GM18873 (cell line): Measurements from ENCODE around the gene FAM50A.
"Not testable (repeated sequence)": the region's sequence is repeated elsewhere in the genome, so short reads cannot be mapped to it uniquely, and the experiment has no call there.

ENCODE experiments used
- ATAC-seq: cut with Tn5 transposase; IDR thresholded peaks from one replicate; pipeline ENCODE4 v1.9.1; 2021; ENCODE audit warnings: mild to moderate bottlenecking, moderate library complexity, moderate number of reproducible peaks; ENCODE audit not compliant: unreplicated experiment, low FRiP score

The FAM50A gene

DNA sequence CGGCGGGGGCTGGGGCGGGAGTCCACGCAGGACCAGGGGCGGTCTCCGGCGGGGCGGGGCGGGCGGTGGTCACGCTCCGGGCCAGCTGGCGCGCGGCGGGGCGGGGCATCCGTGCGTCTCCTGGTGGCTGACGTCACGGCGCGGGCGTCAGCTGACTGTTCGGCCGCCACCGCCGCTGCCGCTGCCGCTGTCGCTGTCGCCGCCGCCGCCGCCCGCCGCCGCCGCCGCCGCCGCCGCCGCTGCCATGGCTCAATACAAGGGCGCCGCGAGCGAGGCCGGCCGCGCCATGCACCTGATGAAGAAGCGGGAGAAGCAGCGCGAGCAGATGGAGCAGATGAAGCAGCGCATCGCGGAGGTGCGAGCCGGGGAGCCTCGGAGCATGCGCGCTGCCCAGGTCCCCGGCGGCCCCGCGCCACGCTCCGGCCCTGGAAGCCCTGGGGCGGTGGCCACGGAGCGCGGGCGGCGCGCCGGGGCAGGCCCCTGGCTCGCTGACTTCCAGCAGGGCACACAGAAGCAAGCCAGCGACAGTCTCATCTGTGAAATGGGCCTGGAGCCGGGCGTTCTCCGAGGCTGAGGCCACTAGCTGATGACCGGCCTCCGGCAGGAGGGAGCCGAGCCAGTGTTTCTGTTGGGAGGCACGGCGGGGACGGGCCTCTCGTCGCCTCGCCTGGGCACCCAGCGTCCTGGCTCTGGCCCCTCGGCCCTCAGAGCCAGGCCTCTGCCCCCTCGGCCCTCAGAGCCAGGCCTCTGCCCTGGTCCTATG, at the start of gene FAM50A:
FAM50A (plus strand) TSS at position 150 of the 763 bp plus-strand sequence; CDS start at position 245, 95 bp downstream.
- ATAC-seq: no peak

DNA sequence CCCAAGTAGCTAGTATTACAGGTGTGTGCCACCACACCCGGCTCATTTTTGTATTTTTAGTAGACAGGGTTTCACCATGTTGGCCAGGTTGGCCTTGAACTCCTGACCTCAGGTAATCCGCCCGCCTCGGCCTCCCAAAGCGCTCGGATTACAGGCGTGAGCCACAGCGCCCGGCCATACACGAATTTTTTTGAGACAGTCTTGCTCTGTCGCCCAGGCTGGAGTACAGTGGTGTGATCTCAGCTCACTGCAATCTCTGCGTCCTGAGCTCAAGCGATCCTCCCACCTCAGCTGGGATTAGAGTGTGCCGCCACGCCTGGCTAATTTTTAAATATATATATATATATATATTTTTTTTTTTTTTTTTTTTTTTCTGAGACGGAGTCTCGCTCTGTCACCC, 47.6 kb upstream of the FAM50A start:
- ATAC-seq: not testable (repeated sequence)

DNA sequence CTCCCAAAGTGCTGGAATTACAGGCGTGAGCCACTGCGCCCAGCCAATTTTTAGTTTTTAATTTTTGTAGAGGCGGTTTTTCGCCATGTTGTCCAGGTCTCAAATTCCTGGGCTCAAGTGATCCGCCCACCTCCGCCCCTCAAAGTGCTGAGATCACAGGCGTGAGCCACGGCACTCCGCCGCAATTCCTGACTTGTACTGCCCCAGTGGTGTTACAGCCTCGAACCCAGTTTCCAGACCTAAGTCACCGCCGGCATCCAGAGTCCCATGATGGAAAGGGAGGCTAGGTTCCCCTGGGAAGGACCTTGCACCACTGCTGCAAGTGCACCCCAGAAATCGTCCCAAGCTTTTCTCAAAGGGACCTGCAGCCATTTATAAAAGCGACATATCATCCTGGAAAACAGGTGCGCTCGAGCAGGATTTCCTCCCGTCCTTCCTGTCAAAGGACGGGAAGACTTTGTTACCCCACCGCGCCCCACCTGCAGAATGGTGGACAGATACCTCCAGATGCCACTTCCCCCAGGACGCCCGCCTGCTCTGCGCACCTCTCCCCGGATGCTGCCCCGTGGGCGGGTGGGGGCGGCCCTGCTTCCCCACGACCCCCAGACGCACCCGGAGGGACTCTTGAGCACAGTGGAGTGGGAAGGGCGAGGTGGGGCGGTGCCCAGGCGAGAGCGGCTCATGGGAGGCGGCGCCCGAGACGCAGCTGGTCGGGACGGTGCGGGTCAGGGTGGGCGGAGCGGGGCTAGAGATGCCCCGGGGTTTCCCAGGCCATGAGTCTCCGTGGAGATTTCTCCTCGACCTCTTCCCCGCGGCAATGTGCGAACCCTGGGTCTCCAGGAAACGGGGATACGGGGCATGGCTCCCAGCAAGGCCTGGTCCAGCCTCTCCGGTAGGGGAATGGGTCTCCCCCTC, 46.7 kb upstream of the FAM50A start:
- ATAC-seq: peak; percentile 25

GRCh38 chrX:154397888-154398667, 45.9 kb upstream of the FAM50A start, which contains the start of gene RPL10:
RPL10 (plus strand) TSS chrX:154398377; CDS start chrX:154398520, 143 bp downstream.
- peak; percentile 65 for ATAC-seq

GRCh38 chrX:154398668-154399526, 45.0 kb upstream of the FAM50A start:
- ATAC-seq: peak; percentile 20

DNA sequence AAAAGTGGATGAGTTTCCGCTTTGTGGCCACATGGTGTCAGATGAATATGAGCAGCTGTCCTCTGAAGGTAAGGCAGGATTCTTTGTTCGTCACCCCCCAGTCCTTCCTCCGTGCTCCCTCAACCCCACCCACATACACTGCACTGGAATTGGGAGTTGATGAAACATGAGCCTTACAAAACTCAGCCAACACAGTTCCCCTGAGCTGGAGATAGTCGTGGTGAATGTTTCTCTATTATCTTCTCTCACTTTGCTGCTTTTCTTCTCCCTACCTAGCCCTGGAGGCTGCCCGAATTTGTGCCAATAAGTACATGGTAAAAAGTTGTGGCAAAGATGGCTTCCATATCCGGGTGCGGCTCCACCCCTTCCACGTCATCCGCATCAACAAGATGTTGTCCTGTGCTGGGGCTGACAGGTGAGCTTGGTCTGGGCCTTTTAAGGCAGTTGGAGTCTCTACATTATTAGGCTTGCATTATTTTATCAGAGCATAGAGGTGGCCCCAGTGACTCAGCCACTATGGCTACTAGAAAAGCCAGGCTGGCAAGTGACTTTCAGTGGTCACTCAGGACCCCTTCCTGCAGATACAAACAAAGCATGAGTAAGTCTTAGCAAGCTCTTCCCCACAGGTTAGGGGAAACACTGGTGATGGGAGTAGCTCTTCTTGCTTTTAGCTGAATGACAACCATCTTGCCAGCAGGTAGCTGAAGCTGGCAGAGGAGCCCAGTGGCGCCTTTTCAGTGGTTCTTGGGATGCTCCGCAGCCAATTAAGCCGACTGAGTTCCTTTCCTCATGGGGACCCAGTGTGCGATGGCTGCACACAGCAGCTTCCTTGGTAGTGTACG, 44.2 kb upstream of the FAM50A start:
- ATAC-seq: no peak

GRCh38 chrX:154400369-154400817, 43.5 kb upstream of the FAM50A start:
- not testable (repeated sequence) for ATAC-seq

DNA sequence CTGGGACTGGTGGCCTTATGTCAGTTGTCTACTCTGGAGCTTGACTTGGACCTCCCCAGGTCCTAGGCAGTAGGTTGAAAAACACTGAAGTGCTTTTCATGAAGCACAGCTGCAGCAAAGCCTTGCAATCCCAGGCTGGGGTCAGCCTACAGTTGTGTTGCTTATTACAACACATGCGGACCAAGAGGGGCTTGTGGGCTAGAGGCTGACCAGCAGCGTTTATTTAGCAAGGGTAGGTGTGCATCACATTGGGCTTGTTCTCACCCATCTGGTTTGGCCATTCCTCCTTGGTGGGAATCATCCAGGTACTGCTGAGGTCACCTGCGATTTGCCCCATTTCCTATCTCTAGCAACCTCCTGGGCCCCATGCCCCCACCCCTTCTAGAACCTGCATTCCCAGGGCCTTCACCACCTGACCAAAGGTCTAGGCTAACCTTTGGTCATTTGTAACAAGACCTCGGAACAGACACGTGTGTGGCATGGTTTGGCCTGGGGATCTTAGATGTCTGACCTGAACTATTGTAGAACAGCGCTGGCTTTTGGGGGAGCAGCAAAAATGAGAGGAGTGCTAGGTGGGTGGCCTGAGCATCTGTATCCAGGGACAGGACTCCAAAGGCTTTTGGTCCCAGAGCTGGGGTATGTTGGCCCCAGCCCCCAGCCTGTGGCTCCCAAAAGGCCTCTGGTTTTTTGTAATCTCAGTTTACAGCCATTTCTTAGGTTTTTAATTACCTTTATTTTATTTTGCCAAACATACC, 42.7 kb upstream of the FAM50A start:
- ATAC-seq: no peak

GRCh38 chrX:154401918-154402621, 41.9 kb upstream of the FAM50A start:
- no peak for ATAC-seq

DNA sequence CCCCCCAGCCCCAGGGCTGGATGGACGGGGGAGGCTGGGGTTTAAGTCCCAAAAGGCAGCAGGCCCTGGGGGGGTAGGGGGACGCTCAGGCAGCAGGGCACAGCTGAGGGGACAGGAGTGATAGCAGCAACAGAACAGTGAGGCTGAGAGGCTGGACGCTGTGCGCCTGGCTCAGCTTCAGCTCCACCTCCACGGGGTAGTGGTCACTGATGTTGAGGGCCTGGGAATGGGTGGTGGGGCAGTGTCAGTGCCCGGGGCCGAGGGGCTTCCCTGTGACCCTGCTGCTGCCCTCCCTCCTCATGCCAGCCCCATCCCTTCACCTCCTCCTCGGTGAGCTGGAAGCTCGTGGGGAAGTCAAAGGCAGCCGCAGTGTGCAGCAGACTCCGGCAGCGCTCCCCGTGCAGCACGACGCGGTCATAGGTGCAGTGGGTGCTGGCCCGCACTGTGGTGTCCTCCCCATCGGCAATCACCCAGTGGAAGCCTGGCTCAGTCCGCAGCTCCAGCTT, 41.3 kb upstream of the FAM50A start:
- ATAC-seq: no peak

DNA sequence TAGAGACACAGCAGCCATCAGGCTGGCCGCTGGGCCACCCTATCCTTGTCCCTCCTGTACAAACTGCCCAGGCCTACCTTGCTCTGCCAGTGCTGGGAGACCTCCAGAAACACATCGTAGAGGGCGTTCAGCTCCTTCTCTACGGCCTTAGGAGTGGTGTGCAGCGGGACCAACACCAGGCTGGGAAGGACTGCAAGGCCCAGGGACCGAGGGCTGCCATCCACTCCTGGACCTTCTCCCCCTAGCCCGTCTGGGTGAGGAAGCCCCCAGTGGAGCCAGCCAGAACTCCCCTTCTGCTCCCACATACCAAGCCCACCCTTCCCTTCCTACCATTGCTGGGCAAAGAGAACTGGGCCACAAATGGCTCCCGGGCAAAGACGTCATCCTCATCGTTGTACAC, 40.7 kb upstream of the FAM50A start:
- no peak for ATAC-seq

- ATAC-seq: no peak
These were observed 40.1 kb upstream of the FAM50A start for GRCh38 chrX:154403858-154404257.

DNA sequence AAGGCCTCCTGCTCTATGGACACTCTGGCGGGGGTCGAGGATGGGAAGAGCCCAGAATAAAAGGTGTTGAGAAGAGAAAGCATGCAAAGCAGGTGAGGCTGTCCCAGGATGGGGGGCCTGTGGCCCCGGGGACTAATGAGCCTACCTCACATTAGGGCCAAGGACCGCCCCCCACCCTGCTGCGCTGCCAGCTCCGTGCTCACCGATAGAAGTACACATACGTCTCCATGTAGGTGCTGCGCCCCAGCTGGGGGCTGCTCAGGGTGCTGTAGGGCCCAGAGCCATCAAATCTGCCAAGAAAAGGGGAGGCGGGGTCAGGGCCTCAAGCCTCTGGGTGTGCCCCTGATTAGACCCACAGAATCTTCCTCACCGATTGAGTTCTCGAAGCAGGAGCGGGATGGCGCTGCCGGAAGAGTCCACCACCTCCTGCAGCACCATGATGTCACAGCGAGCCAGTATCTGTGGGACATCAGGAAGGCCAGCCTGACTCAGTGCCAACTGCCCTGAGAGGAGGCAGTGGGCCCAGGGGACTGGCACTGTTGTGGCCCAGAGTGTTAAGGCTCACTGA, 39.2 kb upstream of the FAM50A start:
- no peak for ATAC-seq

DNA sequence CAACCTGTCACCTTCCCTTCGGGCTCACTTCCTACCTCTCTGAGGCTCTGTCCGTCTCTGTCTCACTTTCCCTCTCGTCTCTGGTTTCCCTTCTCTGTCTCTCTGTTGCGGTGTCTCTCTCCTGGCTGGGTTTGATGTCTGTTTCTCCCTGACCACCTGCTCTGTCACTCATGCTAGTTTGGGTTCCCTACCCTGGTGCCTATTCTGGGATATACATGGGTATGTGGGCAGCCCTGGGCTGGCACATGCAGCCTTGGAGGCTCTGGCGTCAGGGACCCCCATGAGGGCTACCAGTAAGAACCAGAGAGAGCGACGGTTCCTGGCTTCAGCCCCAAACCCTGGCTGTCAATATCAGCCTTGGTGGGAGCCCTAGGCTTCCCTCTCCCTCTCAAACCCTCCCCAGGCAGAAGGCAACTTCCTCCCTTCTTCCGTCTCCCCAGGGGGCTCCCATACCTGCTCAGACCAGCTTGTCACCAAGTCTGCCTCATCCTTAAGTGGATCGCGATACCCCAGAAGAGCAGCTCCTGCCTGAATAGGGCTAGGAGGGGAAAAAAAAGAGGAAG, 35.2 kb upstream of the FAM50A start:
- no peak for ATAC-seq

- no peak for ATAC-seq
These were observed 34.6 kb upstream of the FAM50A start, which contains the start of gene DNASE1L1 for GRCh38 chrX:154409222-154409871. DNASE1L1 (minus strand) TSS chrX:154409254; CDS start chrX:154405568, 3,686 bp downstream.

DNA sequence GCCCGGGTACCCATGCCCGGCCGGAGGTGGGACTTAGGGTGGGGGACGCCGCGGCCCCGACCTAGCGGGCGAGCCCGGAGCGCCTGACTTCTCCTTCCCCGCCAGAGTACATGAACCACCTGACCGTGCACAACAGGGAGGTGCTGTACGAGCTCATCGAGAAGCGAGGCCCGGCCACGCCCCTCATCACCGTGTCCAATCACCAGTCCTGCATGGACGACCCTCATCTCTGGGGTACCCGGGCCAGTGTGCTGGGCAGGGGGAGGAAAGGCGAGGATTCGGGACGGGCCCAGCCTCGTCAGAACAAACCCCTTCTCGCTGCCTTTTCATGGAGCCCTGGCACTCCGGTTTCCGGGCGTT, 32.0 kb upstream of the FAM50A start:
- no peak for ATAC-seq
